GM19372 (cell line): ENCODE measurements around the gene ITGB7.
"Not testable (repeated sequence)": the region's sequence is repeated elsewhere in the genome, so short reads cannot be mapped to it uniquely, and the experiment has no call there.

Experiments
- ATAC-seq: cut with Tn5 transposase; IDR thresholded peaks from one replicate; pipeline ENCODE4 v1.9.1; 2021; ENCODE audit warnings: mild to moderate bottlenecking, low read depth, moderate library complexity; ENCODE audit not compliant: unreplicated experiment

ITGB7 gene

DNA sequence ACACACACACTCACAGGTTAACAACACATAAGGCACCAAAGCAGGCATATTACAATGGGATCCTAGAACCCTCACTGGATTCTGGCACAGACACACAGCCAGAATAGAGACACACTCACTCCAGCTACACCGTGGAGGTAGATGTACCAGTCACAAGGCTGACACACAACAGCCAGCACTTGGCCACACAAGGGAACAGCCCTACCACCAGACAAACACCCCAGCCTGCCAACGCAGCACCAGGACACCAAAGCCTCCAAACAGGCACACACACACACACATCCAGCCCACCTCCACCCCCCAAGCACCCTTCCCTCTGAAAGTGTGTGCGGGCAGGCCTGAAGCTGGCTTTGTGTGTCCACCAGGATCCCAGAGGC lies 10.9 kb upstream of the ITGB7 start:
- no peak for ATAC-seq

DNA sequence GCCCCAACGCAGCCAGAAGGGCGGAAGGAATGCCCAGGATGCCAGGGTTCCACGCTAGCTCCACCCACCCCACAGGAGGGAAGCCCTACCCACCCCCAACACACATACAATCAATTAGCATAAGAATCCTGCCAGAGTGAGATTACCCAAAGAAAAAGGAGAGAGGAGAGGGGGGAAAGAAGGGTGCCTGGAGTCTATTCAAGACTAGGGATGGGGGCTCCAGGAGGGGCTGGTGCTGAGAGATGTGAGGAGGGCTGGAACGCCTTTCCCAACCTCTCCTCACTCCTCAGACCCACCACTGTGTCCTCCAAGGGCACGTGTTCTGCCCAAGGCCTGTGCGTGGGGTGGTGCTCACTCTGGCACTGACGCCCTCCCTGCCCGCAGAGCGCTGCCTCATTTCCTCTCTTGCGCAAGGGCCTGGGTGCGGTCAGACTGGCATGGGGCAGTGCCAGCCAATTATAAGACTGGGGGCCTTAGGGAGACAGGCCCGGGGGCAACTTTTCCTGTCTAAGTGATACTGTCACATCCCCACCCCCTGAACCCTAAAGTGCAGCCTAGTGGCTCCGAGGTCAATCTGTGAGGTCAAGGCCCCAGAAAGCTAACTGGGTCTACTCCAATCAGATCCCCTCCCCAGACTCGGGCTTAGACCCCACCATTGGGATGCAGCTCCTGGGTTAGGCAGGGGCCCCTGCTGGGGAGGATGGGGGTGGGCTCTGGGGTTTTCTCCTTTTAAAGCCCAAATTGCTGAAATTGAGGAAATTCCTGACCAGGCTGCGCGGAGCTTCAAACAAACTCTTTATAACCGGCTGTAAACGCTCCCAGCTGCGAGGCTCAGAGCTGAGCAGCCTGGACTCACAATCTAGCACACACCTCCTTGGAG lies 10.2 kb upstream of the ITGB7 start:
- ATAC-seq, result no peak

DNA sequence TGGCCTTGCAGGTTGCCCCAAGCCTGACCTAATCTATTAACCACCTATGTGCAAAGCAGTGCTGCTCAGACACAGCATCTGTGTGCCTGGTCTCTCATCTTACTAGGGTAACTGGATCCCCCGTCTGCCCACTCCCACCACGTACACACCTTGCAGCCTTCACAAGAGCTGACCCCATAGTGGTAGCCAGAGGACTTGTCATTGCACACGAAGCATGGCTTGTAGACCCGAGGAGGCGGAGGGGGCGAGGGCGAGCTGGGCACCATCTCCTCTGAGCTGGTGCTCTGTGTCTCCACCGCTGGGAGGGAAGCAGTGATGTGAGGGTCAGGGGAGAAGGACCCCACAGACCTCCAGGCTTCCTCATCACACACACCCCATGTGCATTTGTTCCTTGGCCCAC lies 8.4 kb upstream of the ITGB7 start:
- ATAC-seq, result no peak

DNA sequence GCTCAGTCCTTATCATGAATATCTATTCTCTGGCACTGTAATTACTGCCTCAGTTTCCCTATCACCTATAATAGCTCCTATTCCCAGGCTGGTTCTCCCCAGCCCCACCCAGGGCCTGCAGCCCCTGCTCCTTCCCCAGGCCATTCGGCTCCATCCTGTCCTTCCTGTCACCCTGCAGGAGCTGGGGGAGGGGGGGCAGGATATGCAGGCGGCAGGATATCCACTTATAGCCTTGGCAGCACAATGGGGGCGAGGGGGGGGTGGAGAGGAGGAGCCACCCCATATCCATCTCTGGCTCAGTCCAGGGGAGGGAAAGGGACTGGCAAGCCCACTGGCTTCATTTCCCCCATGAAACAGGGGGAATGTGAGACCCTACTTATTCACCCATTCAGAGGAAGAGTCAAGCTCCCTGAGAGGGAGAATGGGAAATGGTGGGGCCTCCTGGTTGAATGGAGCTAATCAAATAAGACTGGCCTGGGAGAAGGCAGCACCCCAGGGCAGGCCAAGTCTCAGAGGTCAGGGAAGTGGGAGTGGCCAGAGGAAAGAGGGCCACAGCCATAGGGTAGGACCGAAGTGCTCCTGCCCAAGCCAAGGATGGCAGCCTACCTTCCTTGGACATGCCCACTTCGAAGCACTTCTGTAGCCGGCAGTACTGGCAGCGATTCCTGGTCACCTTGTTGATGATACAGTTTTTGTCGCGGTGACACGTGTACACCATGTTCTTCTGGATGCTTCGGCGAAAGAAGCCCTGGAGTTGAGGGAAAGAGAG lies 7.8 kb upstream of the ITGB7 start:
- ATAC-seq, result no peak

DNA sequence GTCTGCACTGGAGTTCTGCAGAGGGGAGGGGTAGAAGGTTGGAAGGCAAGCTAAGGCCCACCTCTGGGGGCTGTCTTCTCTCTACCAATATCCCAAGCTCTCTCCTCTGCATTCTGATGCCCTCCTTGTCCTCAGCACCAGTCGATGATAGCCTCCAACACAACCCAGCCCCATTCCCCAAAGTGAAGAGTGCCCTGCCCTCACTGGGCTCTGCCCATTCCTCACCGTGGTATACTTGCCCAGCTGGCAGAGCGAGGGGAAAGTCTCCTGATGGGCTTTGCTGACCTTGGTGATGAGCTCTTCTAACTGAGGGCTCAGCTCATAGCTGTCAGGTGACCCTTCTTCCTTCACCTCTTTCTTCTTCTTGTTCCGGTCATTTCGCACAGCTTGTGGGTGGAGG lies 7.2 kb upstream of the ITGB7 start:
- ATAC-seq, result no peak

DNA sequence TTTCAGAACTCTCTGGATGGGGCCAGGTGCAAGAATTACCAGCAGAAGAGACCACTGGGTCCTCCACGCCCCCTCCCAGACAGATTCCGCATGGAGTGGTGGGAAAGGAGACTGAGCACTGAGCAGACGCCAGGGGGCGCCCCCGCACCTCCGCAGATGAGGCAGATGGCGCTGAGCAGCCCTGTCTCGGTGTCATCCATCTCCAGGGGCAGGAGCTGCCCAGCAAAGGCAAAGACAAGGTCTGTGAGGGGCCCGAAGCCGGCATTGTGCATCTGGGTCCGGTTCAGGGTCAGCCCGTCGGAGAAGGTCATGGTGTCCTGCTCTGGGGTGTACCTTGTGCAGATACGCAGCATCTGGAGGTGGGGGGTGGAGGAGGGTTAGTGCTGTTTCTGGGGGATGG lies 6.3 kb upstream of the ITGB7 start:
- ATAC-seq, result no peak

DNA sequence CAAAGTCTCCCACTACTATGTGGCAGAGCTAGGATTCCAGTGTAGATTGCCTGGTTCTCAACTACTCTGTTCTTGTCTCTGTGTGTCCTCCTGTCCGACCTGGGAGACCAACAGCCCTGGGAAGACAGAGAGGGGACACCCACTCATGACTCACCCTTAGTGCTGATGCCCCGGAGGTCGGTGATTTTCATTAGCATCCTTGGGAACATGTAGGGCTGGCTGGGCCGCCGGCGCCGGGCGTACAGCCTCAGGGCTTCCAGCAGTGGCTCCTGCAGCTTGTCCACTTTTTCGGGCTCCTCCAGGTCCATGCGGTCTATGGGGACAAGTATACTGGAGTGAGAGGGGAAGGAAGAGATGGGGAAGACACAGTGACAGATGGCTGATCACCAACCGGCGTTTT lies 5.9 kb upstream of the ITGB7 start:
- no peak for ATAC-seq

DNA sequence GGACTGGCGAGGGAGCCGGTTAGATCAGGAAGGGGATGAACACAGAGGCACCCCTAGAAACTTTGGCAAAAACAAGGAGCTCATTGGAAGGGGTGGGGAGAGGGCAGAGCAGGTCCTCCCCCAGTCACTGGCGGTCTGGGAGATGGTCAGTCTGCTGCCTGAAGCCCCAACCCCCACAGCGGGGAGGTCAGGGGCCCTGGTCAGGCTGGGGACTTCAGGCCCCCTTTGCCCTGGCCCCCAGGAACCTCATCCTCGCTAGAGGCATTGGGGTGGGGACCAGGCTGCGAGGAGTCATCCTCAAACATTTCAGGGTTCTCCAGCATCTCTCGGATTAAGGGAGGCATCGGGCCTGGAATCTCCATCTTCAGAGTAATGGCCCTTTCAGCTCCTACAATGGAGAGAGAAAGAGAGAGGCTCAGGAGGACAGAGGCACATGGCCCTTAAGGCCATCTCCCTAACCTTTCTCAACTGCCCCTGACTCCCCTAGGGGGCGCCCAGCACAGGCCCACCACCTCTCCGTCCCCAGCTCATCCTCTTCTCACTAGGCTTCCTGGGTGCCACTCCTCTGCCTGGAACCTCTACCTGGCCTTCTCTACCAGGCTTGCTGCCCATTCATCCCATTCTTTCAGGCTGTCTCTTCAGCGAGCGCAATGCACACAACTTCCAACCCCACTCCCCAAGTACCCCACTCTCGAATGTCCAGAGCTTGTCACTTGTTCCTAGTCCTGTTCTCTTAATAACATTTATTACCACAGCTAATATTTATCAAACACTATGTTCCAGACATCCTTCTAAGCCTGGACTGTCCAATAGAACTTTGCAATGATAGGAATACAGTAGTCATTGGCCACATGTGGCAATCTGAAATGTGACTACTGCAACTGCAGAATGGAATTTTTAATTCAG lies 4.7 kb upstream of the ITGB7 start:
- ATAC-seq, result no peak

DNA sequence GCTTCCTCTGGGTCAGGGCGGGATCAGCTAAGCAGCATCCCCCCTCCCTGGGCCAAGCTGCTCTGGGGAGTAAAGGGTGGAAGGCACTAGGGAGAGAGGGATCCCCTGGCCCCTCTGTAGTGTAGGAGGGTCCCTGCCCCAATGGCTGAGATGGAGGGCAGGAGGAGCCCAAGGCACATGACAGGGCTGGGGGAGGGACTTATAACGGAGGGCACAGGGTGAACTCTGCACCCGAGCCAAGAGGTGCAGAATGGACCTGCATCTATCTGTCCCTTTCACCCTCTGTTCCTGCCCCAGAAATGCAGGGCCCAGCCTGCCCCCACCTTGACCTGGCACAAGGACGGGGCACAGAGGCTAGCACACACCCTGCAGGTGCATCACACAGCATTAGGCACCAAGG lies 3.8 kb upstream of the ITGB7 start:
- no peak for ATAC-seq

DNA sequence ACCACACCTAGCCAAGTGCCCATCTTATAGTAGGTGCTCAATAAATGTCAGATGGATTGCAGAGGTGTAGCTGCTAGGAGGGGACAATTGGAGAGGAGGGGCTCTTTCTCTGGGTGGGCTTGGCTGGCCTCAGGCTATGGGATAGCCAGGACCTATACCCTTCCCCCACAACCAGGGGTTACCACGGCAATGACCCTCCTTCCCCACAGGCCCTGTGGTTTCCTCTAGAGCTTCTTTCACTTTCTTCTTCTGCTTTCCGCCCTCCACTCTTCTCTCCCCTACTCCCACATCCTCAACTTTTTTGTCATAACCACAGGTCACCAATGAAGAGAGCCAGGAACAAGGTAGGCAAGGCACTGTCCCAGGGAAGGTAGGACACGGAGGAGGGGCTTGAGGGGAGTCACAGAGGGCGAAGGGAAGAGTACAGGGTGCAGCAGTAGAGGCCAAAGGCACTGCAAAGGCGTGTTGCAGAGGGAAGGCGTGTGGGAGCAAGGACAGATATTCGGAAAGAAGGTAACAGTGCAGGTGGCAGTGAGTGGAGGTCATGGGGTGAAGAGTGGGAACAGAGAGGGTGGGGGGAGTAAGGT lies 1.9 kb upstream of the ITGB7 start:
- no peak for ATAC-seq

DNA sequence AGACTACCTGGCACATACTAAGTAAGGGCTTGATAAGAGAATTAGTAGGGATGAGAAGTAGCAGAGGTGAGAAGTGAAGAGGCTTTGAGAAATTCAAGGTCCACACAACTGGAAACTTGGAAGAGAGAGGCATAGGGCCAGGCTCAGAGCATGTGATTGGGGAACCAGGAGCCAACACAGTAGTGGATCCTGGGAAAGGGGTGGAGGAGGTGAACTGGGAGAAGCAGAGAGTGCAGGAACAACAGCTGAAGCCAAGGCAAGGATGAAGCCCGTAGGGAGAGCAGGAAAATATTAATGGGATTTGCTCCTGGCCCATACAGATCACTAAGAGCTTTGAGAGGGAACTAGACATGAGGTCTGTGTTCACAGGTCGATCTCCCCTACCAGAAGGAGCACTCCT lies 1.4 kb upstream of the ITGB7 start:
- ATAC-seq, result no peak

DNA sequence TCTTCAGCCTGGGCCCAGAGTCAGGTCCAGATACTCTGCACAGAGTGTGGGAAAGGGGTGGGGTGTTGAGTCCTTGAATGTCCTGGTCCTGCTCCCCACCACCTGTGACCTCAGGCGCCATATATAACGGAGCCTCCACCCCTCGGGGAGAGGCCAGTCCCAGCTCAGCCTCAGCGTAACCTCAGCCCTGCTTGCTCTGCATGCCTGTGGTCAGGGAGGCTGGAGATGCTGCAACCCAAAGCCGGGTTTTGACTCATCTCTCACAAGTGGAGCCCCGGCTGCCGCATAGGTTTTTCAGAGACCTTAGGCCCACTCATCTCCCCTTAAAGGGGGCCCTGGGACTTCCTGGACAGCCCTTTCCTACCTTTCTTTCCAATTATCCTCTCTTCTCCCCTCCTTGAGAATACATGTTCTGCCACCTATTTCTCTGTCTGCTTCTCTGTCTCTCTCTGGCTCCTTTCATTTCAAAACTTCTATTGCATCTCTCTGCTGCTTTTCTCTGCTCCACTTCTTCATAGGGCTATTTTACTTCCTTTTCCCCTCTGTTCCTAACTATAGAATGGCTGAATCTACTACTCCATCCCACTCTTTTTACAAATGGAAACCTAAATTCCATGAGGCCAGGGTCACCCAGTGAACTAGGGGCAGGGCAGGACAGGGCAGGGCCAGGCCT lies 1.2 kb downstream of the ITGB7 start:
- peak; percentile 65 for ATAC-seq

DNA sequence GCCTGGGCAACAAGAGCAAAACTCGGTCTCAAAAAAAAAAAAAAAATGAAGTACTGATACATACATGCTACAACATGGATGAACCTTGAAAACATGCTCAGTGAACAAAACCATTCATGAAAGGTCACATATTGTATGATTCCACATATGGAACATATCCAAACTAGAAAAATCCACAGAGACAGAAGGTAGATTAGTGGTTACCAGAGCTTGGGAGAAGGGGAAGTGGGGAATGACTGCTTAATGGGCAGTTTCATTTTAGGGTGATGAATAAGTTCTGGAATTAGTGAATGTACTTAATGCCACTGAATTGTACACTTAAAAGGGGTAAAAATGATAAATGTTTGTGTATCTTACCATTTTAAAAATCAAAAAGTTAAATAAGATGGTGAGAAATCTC lies 2.7 kb downstream of the ITGB7 start:
- no peak for ATAC-seq

DNA sequence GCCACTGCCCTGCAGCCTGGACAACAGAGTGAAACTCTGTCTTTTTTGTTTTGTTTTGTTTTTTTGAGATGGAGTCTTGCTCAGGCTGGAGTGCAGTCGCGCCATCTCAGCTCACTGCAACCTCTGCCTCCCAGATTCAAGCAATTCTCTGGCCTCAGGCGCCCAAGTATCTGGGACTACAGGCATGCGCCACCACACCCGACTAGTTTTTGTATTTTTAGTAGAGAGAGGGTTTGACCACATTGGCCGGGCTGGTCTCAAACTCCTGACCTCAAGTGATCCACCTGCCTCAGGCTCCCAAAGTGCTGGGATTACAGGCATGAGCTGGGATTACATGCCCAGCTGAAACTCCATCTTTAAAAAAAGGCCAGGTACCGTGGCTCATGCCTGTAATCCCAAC lies 4.7 kb downstream of the ITGB7 start:
- not testable (repeated sequence) for ATAC-seq

DNA sequence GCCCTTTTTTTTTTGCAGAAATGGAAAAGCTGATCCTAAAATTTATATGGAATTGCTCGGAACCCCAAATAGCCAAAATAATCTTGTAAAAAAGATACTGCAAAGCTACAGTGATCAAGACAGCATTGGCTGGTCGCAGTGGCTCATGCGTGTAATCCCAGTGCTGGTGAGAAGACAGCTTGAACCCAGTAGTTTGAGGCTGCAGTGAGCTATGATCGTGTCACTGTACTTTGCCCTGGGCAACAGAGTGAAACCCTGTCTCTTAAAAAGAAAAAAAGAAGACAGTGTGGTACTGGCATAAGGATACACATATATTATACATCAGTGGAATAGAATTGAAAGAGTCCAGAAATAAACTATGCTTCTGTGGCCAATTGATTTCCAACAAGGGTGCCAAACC lies 5.4 kb downstream of the ITGB7 start:
- ATAC-seq, result no peak

DNA sequence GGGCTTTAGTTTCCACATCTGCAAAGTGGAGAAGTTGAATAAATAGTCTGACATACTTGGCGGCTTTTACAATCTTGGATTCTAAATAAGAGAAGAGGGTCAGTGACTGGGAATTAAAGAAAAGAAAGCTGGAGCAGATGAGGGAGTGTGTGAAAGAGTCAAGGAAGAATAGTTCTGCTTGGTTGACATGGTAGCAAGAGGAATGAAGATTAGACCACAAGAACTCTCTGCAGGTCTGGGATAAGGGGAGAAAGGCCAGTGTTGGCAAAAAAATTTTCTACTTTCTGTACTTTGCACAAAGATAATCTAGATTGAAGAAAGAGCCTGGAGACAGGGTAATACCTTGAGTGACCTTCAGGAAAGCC lies 5.9 kb downstream of the ITGB7 start:
- ATAC-seq, result no peak

DNA sequence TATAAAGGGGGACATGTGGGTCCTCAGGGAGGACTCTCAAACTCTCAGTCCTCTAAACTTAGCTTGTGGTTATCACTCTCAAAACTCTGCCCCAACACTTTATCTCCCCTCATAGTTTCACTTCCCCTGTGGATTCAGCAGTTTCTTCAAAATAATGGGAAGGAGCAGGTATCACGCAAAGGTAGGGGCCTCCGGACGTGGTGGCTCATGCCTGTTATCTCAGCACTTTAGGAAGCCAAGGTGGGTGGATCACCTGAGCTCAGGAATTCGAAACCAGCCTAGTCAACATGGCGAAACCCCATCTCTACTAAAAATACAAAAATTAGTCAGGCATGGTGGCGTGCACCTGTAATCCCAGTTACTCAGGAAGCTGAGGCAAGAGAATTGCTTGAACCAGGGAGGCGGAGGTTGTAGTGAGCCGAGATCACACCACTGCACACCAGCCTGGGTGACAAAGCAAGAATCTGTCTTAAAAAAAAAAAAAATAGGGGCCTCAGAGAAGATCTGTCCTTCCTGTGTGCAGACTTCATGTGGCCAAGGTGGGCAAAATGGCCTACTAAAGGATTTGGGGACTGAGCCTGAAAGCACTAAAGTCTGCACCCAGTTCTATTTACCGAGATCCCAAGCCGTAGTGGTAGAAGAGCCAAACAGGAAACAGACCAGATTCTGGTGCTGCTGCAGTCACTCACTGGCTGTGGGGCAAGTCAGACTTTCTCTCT lies 6.4 kb downstream of the ITGB7 start:
- ATAC-seq, result peak; percentile 63

DNA sequence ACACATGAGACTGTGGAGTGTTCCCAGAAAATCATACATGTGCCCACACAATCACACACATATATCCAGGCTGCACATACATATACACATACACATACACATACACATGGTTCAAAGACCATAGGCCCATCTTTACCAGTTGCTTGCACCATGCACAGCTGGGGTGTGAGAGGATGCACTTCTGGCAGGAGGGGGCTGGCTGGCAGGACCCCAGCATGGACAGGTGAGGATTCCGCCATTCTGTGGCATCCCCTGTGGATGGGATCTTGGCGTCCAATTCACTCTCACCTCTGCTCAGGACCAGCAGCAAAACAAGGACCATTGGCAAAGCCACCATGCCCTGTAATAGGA lies 7.0 kb downstream of the ITGB7 start:
- ATAC-seq, result peak; percentile 23

DNA sequence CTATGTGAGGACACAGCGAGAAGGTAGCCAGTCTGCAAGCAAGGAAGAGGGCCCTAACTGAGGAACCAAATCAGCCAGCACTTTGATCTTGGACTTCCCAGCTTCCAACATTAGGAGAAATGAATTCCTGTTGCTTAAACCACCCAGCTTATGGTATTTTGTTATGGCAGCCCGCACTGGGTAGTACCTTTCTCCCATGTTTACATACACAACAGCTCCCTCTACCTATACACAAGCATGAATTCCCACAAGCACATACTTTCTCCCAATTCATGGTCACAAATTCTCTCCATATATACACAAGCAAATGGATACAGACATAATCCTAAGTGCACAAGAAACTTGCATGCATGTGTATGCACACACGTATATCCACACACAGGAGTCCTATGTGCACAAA lies 7.4 kb downstream of the ITGB7 start:
- ATAC-seq, result no peak
